ENCODE data around the gene HLA-G.

Gene HLA-G

GRCh38 chr6:29815118-29815750 is 12.4 kb upstream of the HLA-G start:
- no peak for DNase-seq (ENCODE audit: low read depth)
- no peak overlapping the region for H3K4me3 ChIP-seq (ENCODE audit: low read depth, low read length)

DNA sequence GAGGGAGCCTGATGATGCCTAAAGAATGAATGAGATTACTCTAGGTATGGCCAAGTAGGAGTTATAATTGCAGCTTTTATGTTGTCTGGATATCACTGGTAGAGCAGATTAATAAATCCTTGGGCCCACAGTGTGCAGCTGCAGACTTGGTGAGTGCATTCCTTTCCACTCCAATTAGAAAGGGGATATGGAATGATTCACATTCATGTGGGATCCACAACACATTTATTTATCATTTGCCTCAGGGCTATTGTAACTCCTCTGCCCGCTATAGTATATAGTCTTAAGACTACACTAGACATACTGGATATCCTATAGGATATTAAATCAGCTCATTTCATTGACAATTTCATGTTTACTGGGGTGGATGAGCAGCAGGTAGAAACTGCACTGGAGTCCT is 11.6 kb upstream of the HLA-G start:
- H3K4me3 ChIP-seq (ENCODE audit: low read depth, low read length), result no peak overlapping the region
- DNase-seq (ENCODE audit: low read depth), result no peak

DNA sequence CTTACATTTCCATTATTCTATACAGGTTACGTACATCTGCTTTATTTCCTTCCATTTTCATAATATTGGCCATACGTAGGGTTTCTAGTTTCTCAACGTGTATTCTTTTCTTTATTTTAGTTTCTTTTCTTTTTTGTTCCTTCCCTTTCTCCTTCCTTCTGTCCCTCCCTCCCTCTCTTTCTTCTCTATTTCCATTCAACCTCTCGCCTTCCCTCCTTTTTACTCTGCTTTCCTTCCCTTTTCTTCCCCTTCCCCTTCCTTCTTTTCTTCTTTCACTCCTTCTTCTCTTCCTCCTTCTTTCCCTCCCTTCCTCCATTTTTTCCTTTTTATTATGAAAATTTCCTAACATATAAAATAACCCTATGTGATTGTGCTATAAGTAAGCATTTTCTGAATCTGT is 8.7 kb upstream of the HLA-G start:
- no peak overlapping the region for H3K4me3 ChIP-seq (ENCODE audit: low read depth, low read length)
- DNase-seq (ENCODE audit: low read depth), result no peak

DNA sequence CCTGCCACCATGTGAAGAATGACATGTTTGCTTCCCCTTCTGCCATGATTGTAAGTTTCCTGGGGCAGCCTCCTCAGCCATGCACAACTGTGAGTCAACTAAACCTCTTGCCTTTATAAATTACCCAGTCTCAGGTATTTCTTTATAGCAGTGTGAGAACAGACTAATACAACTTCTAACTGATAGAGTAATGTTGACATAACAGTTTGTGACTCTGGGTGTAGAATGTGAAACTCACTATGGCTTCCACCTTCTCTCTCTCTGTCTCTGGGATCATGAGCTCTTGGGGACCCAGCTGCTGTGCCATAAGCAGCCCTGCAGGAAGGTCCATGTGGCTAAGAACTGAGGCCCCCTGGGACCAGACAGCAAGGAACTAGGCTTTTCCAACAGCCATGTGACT is 3.5 kb upstream of the HLA-G start:
- DNase-seq (ENCODE audit: low read depth), result no peak
- H3K4me3 ChIP-seq (ENCODE audit: low read depth, low read length), result no peak overlapping the region

GRCh38 chr6:29825848-29826247 is 1.8 kb upstream of the HLA-G start:
- DNase-seq (ENCODE audit: low read depth), result no peak
- no peak overlapping the region for H3K4me3 ChIP-seq (ENCODE audit: low read depth, low read length)

GRCh38 chr6:29826271-29826670 is 1.4 kb upstream of the HLA-G start:
- DNase-seq (ENCODE audit: low read depth), result no peak

DNA sequence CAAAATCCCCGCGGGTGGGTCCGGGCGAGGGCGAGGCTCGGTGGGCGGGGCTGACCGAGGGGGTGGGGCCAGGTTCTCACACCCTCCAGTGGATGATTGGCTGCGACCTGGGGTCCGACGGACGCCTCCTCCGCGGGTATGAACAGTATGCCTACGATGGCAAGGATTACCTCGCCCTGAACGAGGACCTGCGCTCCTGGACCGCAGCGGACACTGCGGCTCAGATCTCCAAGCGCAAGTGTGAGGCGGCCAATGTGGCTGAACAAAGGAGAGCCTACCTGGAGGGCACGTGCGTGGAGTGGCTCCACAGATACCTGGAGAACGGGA is 809 bp downstream of the HLA-G start:
- no peak for DNase-seq (ENCODE audit: low read depth)
- H3K4me3 ChIP-seq (ENCODE audit: low read depth, low read length), result no peak overlapping the region

More at GRCh38 chr6:29826271-29826670, 1.4 kb upstream of the HLA-G start:
- H3K4me3 ChIP-seq (ENCODE audit: low read depth, low read length), result no peak overlapping the region

DNA sequence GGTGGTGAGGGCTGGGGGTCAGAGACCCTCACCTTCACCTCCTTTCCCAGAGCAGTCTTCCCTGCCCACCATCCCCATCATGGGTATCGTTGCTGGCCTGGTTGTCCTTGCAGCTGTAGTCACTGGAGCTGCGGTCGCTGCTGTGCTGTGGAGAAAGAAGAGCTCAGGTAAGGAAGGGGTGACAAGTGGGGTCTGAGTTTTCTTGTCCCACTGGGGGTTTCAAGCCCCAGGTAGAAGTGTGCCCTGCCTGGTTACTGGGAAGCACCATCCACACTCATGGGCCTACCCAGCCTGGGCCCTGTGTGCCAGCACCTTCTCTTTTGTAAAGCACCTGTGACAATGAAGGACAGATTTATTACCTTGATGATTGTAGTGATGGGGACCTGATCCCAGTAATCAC is 2.1 kb downstream of the HLA-G start:
- H3K4me3 ChIP-seq (ENCODE audit: low read depth, low read length), result no peak overlapping the region
- DNase-seq (ENCODE audit: low read depth), result no peak

DNA sequence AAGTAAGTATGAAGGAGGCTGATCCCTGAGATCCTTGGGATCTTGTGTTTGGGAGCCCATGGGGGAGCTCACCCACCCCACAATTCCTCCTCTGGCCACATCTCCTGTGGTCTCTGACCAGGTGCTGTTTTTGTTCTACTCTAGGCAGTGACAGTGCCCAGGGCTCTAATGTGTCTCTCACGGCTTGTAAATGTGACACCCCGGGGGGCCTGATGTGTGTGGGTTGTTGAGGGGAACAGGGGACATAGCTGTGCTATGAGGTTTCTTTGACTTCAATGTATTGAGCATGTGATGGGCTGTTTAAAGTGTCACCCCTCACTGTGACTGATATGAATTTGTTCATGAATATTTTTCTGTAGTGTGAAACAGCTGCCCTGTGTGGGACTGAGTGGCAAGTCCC is 2.8 kb downstream of the HLA-G start:
- no peak overlapping the region for H3K4me3 ChIP-seq (ENCODE audit: low read depth, low read length)
- DNase-seq (ENCODE audit: low read depth), result no peak

DNA sequence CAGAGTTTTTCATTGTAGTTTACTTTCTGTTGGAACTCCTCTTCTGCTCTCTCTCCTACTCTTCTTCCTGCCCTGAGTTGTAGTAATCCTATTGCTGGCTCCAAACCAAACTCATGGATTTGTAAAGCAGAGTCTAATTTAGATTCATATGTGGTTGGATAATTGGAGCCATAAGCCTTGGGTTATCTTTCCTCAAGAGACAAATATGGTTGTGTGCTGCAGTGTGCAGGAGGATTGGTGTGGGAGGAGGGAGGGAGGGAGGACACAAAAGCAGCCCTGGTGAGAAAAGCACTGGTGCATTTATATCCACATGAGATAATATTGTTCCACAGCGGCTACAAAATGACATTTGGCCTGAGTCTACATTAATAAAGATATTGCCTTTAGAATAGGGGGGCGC is 4.2 kb downstream of the HLA-G start:
- no peak for DNase-seq (ENCODE audit: low read depth)
- H3K4me3 ChIP-seq (ENCODE audit: low read depth, low read length), result no peak overlapping the region

DNA sequence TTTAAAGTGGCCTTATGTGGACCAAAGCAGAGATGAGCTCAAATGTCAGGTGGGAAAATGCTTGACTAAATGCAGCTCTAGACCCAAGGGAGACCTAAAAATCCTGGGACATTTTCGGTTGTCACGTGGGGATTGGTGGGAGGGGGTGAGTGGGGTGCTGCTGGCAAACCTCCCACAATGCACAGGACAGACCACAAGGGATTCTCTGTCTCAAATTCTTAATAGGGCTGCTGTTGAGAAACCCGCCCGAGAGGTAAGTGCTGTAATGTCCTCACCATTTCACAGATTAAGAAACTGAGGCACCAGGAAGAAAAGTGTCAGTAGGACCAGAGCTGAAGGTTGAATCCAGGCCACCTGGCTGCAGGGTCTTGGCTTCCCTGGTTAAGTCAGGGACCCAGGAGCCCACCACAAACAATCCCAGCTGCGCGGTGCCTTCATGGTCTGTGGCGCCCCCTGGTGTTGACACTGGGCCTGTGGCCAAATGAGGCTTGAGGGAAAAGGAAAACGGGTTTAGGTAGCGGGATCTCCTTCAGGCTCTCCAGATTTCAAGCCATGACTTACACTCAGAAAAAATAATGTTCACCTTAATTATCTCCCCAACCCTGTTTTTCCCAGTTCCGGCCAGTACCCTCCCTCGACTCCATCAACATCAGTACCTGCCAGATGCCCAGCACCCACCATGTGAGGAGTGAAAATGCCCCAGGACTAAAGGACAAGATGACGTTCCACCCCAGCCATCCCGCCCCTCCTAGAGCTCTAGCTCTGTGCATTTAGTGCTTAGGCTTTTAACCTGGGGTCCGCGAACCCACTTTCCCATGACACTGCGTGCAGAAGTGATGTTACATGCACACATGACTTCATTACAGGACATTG is 7.2 kb downstream of the HLA-G start:
- DNase-seq (ENCODE audit: low read depth), result no peak
- H3K4me3 ChIP-seq (ENCODE audit: low read depth, low read length), result no peak overlapping the region

- H3K4me3 ChIP-seq (ENCODE audit: low read depth, low read length), result no peak overlapping the region
- no peak for DNase-seq (ENCODE audit: low read depth)
Measured at GRCh38 chr6:29839917-29840316, 12.3 kb downstream of the HLA-G start.

- no peak overlapping the region for H3K4me3 ChIP-seq (ENCODE audit: low read depth, low read length)
- no peak for DNase-seq (ENCODE audit: low read depth)
Measured at GRCh38 chr6:29841030-29841429, 13.4 kb downstream of the HLA-G start.

DNA sequence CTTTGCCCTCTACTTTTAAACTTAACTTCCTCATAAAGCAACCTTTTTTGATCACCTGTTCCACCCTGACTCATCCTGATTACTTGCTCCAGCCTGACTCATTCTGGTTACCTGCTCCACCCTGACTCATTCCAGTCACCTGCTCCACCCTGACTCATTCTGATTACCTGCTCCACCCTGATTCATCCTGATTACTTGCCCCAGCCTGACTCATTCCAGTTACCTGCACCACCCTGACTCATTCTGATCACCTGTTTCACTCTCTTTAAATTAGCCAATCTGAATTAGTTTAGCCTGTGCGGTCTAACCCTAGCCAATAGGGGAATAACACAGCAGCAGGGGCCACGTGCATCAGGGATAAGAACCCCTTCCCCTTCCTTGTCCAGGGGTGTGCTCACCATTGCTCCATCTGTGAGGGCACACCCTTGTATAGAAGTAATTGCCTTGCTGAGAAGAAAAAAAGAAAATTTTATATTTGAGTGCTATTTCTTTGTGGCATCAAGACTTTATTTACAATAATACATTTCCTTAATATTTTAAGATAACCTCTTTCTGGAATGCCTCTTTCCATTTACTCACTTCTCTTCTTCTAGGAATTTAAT is 17.9 kb downstream of the HLA-G start:
- no peak for DNase-seq (ENCODE audit: low read depth)
- no peak overlapping the region for H3K4me3 ChIP-seq (ENCODE audit: low read depth, low read length)

DNA sequence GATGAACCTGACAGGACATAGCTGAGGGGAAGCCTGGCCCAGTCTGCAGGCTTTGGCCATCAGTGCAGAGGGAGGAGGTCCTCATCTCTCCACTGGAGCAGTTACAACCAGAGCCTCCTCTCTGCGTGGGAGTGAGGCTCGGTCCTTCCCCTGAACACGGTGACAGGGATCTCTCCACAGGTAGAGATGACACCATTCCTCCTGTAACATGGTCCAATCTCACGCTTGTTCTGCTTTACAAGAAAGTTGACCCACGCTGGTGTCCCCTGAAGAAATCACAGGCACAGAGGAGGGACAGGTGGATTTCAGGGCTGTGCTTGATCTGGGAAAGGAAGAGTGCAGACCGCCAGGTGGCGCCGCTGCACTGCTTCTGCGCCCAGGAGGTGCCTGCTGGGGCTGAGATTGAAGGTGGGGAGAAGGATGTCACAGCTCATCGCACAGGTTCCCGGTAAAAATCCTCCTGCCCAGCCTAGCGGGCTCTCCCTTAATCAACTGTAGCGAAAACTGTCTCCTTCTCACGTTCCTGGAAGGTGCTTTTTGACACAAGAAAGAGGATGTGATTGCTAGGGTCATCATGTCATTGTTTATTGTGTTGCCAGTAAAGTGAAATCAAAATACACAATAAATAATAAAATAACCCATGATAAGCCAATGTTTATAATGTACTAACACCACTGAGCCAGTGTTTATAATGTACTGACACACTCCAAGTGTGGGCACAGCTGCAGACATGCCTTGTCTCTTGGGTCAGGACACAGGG is 20.4 kb downstream of the HLA-G start:
- no peak for DNase-seq (ENCODE audit: low read depth)
- no peak overlapping the region for H3K4me3 ChIP-seq (ENCODE audit: low read depth, low read length)

- H3K4me3 ChIP-seq (ENCODE audit: low read depth, low read length), result no peak overlapping the region
- DNase-seq (ENCODE audit: low read depth), result no peak
Measured at GRCh38 chr6:29850011-29850553, 22.5 kb downstream of the HLA-G start.

DNA sequence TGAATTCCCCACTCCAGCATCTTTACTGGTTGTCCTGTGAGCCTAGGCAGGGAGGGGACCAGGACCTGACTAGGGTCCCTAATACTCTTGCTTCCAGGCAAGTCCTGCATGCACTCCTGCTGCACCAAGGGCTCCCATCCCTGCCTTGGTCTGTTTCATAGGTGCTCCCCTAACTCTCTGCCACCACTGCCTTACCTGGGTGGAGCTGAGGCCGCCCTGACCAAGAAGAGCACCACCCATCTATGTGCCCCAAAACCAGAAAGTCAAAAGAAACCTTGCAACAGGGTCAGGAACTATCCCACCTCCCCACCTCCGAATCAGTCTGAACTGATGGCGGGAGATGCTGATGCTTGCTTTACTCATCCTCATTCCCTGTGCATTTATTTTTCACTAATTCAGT is 23.6 kb downstream of the HLA-G start:
- no peak overlapping the region for H3K4me3 ChIP-seq (ENCODE audit: low read depth, low read length)
- no peak for DNase-seq (ENCODE audit: low read depth)

DNA sequence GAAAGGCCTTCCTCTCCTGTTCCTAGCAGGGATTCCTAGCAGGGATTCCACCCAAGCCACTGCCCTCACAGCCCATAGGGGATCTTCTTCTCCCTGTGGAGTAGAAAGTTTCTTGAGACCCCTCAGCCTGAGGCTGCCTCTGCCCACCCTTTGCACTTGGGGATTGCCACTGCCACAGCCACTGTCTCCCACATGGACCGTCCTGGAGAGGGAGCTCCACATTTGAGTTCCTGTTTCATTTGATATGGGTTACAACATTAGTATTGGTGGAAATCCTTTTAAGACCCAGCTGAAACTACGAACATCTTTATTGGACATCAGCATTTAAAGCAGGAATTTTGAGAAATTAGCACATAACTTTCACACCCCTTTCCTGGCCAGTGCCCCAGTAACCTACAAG is 25.6 kb downstream of the HLA-G start:
- no peak for DNase-seq (ENCODE audit: low read depth)
- H3K4me3 ChIP-seq (ENCODE audit: low read depth, low read length), result no peak overlapping the region

GRCh38 chr6:29858006-29858405 is 30.4 kb downstream of the HLA-G start:
- DNase-seq (ENCODE audit: low read depth), result no peak
- no peak overlapping the region for H3K4me3 ChIP-seq (ENCODE audit: low read depth, low read length)
